HG03521 (cell line): ENCODE results near the gene UVSSA.
"Not testable (repeated sequence)": the region's sequence is repeated elsewhere in the genome, so short reads cannot be mapped to it uniquely, and the experiment has no call there.

Experiments used
- ATAC-seq: cut with Tn5 transposase; IDR thresholded peaks from one replicate; pipeline ENCODE4 v1.9.1; 2021; ENCODE audit warnings: mild to moderate bottlenecking, moderate library complexity; ENCODE audit not compliant: unreplicated experiment

The UVSSA gene

GRCh38 chr4:1416948-1417260 is 69.9 kb downstream of the UVSSA start:
- ATAC-seq, result no peak

DNA sequence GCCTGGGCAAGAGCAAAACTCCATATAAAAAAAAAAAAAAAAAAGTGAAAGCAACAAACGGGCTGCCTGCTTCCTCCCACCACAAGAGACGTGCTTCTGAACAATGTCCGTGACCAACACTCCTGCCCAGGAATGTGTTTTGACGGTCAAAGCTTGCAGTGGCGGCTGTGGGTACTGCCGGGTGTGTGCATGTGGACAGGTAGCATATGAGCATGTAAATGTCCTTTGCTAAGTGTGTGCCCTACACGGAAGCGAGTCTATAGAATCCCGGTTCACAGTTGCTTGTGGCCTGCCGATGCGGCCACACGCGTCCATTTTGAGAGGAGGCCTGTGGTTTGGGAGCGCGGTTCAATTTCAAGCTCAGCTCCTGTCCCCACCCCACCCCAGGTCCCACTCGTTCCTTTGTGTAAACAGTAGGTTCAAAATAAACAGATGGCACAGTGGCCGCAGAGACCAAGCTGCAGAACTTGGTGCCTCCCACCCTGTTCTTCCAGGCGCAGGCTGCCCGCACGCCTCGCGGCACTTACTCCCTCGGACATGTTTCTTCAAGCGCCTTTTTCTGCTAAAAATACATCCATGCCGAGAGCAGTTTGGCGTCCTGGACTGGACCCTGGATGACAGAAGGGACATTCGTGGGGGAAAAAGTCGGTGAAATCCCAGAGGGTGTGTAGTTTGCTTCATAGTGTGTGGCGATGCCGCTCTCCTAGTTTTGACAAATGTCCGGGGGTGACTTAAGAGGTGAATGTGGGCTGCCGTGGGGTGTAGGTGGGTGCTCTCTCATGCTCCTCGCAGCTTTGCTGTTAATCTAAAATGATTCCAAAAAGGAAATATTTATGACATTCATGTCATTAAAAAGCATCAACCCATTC is 70.7 kb downstream of the UVSSA start:
- ATAC-seq, result no peak

GRCh38 chr4:1418494-1419285 is 71.7 kb downstream of the UVSSA start:
- no peak for ATAC-seq

DNA sequence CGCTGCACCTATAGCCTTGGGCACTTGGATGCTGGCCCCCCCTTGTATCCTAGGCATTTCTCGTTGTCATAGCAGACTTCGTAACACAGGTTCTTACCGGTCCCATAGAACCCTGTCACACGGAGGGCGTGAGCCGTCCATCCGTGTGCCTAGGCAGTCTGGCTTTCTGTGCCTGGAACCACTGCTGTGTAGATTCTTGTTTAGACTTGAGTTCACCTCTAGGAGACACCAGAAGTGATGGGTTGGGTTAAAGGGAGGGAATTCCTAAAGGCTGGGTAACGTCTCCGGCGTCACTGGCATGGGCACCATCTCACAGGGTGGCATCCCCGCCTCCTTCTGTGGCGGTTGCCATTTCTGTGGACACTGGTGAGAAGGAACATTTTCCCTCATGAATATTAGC is 72.7 kb downstream of the UVSSA start:
- no peak for ATAC-seq

GRCh38 chr4:1421657-1422056 is 74.6 kb downstream of the UVSSA start:
- no peak for ATAC-seq

DNA sequence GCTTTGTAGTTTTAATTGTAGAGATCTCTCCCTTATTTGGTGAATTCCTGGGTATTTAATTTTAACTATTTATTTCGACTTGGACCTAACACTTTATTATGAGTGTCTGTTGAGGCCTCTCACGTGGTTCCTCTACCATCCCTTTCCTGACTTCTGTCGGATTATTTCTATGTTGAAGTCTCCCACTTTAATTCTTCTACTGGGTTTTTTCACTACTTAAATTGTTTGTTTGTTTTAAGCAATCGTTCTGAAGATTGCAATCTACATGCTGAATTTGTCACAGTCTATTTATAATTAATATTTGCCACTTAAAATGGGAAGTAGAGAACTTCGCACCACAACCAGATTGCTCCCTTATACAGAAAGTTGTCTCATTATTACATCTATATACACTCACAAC is 80.0 kb downstream of the UVSSA start:
- ATAC-seq, result no peak

- ATAC-seq, result not testable (repeated sequence)
These were observed 96.7 kb downstream of the UVSSA start for GRCh38 chr4:1443688-1444172.
